NCI-H146 (cell line): ENCODE data around the gene ARHGEF16.

Experiments used
- DNase-seq: peaks from one replicate; lab custom pipeline; 2025; lab: John Stamatoyannopoulos, UW

The ARHGEF16 gene

DNA sequence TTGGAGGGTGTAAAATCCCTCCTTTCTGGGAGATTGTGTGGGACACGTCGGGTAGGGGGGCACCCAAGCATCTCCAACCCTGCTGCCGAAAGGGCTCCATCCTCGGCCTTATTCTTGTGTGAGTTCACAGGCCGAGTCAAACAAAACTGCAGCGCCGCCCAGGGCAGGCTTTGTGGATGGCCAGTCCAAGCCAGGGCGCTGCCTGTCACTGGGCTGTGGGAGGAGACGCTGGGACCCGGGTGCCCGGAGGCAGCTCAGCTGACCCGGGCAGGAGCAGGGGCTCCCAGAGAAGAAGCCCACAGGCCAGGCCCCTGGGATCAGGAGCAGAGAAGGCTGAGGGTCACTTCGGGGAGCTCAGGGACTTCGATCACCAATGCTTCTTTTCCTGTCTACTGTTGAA is 31.8 kb upstream of the ARHGEF16 start:
- no peak for DNase-seq

DNA sequence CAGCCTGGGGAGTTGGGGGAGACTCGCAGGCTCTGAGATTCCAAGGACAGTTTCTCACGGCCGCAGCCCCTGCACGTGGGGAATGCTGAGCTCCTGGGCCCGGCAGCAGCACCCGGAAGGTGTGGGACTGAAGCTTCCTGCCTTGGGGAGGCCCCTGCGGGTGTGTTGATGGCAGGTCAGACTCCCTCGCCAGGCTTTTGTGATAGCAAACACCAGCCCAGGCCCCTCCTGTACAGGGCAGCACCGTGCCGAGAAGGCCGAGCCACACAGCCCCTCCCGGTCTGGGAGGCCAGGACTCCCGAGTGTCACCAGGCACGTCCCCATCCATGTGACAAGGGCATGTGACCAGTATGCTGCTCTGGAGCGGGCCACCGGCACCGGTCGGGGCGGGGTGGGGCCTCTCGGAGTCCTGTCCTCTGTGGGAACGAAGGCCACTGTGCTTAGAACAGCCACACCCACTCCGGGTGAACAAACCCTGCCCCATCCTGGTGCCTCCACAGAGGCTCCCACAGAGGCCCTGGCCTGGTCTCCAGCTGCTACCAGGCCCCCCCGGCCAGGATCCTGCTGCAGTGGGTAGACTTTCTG is 31.1 kb upstream of the ARHGEF16 start:
- DNase-seq = no peak

DNA sequence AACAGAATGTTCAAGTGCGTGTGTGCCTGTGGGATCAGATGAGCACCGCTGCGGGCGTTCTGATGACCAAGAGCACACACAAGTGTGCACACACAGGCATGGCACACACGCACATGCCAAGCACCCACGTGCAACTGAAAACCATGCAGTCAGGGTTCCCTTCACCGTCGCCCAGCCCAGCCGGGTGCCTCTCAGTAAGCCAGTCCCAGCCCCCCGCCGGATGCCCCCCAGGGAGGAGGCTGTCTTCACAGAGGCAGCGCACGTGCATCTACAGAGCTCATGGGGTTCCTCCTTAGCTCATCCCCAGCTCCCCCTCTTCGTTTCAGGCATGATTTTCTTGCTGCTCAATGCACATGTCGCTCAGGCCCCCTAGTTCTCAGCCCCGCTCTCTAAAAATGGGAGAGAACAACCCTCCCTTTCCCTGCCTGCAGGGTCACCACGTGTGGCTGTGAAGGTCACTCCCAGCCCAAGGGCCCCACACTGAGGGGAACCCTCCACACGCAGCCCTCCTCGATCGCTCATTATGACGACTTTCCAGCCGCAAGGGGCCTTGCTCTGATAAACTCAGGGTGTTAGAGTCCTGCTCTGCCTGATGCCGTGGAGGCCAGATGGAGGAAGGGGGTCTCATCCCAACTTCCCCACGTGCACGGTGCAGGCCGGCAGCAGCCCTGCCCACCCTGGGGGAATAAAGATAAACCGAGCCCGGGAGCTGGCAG is 30.4 kb upstream of the ARHGEF16 start:
- no peak for DNase-seq

DNA sequence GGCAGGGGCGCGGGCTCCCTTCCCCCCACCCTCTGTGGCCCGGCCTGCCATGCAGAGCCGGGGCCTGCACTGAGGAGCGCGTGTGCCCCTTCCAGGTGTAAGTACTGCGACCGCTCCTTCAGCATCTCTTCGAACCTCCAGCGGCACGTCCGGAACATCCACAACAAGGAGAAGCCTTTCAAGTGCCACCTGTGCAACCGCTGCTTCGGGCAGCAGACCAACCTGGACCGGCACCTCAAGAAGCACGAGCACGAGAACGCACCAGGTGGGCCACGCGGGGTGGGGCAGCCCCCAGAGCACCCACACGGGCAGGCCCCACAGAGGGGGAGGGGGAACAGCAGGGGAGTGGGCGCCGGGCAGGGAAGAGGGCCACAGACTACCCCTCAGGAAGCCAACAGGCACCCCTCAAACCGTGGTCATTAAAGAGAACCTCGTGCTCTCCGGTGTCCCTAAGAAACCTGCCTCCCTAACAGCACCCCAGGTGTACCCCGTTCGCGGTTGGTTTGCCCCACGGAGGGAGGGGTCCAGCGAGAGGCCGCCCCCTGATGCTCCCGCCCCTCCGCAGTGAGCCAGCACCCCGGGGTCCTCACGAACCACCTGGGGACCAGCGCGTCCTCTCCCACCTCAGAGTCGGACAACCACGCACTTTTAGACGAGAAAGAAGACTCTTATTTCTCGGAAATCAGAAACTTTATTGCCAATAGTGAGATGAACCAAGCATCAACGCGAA is 28.8 kb upstream of the ARHGEF16 start:
- DNase-seq = no peak

DNA sequence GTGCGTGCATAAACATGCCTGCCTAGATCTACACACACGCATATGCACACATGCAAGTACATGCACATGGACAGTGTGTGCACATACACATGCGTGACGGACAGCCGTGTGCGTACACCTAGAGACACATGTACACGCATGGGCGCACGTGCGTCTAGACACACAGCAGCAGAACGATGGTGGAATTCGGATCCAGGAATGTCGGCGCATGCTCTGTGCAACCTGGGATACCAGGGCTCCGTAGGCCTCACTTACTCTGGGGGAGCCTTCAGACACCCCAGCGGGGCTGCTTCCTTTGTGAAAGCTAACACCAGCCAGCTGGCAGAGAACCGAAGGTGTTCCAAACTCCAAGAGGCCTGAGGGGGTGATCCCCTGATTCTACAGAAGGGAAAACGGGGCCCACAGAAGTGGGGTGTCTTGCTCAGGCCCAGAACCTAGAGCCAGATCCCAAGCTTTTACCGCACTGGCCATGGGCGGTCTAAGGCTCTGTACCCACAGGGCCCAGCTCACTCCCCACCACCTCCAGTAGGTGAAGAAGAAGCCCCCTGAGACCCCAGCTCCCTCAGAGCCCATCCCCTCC is 27.4 kb upstream of the ARHGEF16 start:
- no peak for DNase-seq

DNA sequence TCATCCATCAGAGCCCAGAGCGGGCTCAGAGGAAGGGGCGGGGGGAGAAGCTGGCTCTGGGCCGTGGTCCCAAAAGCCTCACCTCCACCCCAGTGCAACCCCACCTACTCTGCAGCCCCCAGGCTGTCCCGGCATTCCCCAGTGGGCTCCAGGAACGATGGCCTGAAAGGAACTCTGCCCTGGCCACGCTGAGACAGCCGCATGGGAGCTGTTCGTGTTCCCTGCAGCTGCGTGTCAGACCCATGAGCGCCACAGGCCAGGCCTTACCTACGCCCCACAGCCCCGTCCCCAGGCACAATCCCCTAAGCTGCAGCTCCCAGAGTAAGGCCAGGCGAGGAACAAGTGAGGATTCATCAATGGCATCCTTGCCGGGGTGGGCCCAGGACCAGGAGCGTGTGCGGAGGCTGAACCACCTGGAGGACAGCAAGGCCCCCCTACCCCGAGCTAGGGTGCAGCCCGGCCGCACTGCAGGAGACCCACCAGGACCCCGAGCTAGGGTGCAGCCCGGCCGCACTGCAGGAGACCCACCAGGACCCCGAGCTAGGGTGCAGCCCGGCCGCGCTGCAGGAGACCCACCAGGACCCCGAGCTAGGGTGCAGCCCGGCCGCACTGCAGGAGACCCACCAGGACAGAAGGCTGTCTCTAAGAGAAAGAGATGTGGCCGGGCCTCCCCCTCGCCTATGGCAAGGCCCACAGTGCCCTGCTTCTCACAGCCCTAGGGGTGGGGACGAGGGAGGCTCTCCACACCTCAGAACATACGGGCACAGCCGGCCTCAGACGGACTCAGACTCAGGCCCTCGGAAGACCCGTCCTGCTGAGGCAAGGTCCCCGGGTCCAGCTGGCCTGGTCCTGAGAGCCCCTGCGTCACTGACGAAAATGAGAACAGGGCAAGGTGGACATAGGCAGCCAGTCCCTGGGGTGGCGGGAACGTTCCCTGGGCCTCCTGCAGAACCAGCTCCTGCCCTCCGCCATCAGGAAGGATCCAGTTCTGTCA is 26.5 kb upstream of the ARHGEF16 start:
- no peak for DNase-seq

DNA sequence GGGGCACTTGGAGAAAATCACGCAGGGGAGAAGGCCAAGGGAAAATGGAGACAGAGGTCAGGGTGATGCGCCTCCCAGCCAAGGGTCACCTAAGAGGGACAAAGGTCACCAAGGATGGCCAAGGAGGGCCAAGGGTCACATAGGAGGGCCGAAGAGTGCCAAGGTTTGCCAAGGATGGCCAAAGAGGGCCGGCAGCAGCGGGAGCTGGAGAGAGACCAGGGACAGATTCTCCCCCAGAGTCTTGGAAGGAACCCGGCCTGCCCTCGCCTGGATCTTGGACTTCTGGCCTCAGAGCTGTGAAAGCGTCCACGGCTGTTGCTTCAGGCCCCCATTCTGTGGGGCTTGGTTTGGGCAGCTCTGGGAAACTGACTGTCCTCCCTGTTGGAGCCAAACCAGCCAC is 25.6 kb upstream of the ARHGEF16 start:
- DNase-seq = no peak

DNA sequence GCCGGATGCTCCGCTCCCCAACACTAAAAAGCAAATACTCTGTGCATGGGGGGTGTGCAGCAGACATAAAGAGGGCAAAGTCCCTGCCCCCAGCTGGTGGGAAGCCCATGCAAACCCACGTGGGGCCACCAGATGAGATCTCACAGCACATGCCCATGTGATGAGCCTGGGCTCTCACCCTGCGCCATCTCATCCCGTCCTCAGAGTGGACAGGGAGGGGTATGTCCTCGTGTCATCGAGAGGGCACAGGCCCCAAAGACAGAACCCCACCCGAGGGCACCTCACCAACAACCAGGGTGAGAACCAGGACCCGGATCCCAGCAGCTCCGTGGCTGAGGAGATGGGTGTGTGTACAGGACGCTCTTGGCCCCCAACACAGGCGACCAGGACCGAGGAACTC is 25.1 kb upstream of the ARHGEF16 start:
- no peak for DNase-seq

DNA sequence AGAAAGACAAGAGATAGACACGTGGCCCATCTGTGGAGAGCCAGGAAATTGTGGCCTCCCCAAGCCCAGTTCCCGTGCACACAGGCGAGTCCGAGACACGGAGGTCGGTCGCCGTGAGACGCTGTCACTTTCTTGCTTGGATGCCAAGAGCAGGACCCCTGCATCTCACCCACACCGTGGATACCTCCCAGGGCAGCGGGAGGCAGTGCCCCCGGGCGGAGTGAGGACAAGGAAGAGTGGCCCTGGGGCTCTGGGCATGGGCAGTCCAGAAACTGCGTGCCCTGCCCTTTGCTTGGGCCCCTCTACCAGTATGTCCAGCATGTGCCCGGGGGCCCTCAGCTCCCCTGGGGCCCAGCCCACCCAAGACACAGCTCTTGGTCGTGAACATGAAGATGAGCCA is 24.7 kb upstream of the ARHGEF16 start:
- no peak for DNase-seq

DNA sequence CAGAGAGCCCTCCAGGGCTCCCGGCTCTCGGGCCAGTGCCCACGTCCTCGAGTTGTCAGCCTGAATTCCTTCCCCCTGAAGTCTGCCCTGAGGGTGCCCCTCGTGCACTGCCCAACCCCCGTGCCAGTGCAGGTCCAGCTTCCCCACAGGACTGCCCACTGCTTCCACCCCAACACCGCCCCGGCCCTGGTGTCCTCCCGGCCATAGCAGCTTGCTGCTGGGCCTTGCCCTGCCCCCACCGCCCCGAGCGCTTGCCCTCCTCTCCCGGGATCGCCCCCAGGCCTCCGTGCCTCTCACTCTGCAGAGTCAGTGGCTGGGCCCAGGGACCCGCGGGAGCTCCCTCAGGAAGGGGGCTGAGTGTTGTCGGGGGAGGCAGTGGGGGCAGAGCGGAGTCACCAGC is 24.1 kb upstream of the ARHGEF16 start:
- DNase-seq = no peak

DNA sequence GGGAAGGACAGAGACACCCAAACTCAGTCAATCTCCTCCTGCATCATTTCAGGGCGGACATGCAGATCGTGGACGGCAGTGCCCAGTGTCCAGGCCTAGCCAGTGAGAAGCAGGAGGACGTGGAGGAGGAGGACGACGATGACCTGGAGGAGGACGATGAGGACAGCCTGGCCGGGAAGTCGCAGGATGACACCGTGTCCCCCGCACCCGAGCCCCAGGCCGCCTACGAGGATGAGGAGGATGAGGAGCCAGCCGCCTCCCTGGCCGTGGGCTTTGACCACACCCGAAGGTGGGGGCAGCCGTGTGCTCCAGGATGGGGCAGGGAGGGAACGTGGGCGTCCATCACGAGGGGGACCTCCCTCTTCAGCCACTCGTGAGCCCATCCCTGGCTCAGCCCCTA is 23.6 kb upstream of the ARHGEF16 start:
- DNase-seq = no peak

DNA sequence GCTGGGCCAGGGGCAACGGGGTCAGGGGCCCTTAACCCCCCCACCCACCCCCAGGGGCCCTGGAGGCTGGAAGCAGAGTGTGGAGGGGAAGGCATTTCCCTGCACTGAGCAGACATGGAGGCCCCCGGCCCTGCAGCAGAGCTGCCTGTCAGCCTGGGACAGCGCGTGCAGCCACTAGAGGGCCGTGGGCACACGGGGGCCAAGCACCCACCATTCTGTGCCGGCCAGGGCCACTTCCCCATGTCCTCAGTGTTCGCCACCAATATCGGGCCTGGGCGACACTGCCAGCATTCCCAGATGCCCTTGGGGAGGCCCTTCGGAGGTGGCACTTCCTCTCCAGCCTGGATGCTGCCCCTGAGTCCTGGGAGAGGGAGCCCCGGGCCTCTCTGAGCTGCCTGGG is 23.2 kb upstream of the ARHGEF16 start:
- no peak for DNase-seq

DNA sequence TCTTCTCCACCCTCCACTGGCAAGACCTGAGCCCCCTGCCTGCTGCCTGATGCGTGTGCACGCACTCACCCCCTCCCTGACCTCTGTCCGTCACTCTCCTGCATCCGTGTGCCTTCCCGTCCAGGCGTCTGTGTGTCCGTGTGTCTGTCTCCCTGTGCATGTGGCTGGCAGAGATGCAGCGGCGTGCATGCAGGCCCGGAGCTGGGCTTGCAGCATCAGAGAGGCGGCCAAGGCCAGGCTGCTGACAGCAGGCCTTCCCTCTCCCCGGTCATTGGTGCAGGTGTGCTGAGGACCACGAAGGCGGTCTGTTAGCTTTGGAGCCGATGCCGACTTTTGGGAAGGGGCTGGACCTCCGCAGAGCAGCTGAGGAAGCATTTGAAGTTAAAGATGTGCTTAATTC is 22.8 kb upstream of the ARHGEF16 start:
- DNase-seq = no peak

DNA sequence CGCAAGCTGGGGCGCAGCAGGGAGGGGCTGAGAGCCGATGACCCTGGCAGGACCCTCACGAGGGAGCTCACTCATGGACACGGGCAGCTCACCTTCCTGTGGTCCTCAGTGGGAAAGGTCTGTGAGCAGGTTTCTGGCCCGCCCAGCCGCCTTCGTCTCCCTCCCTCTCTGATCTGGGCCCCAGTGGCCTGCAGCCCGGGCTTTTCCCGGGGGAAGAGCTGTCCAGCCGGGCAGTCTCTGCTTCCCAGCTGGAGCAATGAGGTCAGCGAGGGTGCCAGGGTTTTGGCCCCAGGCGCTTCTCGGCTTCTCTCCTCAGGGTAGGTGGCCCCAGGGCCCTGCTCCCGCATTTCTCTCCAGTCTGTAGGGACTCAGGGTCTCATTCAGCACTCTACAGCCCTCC is 22.2 kb upstream of the ARHGEF16 start:
- no peak for DNase-seq

DNA sequence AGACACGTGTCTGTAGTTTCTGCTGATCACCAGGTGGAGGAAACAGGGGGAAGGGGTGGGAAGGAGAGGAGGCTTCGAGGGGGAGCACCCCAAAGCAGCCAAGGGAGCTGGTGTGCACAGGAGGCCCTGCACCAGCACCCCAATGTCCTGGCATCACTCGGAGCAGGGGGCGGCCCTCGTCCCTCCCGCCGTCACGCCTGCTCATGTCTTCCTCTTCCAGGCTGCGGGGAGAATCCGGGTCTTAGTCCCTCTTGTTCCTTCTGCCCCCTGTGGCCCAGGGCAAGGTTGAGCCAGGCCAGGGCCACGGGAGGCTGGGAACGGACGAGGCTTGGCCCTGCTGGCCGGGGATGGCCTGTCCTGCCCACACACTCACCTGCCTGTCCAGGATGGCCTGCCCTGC is 21.4 kb upstream of the ARHGEF16 start:
- no peak for DNase-seq

DNA sequence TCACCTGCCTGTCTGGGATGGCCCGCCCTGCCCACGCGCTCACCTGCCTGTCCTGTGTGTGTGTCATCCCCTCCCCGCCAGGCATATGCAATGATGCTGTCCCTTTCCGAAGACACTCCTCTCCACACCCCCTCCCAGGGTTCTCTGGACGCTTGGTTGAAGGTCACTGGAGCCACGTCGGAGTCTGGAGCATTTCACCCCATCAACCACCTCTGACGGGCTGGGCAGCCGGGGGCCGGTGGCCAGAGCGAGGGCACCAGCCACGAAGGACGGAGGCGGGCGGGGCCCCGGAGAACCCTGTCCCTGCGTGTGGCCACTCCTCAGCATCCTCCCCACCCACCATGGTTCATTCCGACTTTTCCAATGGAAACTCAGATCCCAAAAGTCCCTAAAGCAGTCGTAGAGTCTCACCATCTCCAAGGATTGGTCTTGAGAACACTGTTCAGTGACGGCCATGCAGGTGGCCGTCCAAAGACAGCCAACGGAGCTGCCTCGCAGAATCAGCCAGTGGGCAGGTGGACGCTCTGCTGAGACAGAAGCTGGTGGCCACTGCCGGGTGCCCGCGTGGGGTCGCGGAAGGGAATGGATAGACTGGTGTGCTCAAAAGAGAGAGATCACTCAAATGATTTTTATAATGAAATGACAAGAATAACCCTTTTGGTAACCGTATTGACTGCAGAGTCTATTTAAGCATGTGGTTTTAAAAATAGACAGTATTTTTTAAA is 20.7 kb upstream of the ARHGEF16 start:
- DNase-seq = no peak

DNA sequence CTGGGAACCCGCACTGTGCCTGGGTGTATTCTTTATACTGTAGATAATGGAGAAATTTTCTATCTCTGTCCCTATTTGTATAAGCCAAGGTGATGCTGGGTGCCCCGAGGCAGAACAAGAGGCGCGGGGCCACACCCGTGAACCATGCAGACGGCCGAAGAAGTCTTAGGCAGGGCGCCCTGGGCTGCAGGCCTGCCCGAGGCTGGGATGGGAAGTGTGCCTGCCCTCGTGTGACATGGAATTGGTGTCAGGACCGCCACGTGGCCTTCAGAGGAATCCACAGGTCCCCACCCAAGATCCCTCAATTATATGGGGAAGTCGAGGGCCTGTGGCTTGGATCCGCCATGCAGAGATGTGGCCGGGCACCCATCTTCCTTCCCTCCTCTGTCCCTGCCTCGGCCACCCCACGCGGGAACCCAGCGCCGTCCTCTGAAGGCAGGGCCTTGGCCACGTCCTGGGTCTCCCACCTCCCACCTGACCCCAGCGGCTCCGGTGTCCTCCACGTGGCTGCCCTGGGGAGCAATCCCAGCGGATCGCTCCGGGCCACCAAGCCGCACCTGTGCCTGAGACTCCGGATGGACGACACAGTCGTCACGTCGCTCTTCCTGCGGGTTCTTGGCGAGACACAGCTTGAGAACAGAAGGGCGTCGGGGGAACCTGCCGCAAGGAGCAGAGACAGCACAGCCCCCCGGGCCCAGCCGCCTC is 19.9 kb upstream of the ARHGEF16 start:
- DNase-seq = no peak

DNA sequence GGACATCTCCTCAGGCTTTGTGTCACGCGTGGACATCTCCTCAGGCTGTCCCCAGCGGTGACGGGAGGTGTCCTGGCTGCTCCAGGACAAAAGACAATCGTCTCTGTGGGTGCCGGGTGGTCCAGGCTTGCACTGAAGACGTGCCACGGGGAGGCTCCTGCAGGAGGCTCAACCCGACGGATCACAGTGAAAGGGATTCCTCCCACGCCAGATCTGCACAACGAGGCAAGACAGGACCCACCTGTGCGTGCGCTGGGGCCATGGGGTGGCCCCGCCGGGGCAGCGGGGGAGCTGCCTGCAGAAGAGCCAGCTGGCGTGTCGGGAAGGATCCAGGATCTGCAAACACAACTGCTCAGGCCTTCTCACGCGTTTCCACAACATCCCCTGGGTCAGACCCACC is 18.8 kb upstream of the ARHGEF16 start:
- DNase-seq = no peak

DNA sequence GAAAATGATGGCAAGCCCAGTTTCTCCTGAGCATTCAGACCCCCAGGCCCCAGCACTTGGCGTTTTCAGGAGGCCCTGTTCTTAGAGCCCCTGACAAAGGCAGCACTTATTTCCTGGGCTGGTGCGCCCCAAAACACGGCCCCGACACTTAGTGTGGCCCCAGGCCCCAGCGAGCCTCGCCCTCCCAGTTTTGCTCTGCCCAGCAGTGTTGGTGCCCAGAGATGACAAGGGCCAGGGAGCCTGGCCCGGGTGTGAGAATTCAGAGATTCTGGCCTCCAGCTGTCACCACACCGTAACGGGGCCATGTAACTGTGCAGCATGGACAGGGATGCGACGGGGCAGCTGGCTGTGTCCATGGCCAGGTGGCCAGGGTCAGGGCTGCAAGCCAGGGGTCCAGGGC is 18.0 kb upstream of the ARHGEF16 start:
- no peak for DNase-seq

DNA sequence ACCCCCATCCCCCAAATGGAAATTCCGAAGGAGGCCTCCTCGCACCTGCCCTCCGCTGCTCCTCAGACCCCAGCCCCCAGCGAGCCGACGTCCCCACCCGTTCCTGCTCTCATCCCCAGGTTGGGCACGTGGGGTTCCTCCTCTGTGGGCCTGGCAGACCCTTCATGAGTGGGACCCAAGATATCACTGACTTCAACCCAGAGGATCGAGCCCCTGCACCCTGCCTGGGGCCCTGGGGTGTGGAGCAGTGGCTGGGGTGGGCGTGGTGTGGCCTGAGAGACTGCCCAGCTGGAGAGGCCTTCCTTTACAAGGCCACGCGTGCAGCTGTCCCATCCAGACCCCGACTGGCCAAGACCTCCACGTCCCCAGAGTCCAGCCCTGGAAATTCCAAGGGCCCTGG is 17.6 kb upstream of the ARHGEF16 start:
- DNase-seq = no peak
